ENCODE results near the gene TULP4.

- TF ChIP-seq, protein P1, sequence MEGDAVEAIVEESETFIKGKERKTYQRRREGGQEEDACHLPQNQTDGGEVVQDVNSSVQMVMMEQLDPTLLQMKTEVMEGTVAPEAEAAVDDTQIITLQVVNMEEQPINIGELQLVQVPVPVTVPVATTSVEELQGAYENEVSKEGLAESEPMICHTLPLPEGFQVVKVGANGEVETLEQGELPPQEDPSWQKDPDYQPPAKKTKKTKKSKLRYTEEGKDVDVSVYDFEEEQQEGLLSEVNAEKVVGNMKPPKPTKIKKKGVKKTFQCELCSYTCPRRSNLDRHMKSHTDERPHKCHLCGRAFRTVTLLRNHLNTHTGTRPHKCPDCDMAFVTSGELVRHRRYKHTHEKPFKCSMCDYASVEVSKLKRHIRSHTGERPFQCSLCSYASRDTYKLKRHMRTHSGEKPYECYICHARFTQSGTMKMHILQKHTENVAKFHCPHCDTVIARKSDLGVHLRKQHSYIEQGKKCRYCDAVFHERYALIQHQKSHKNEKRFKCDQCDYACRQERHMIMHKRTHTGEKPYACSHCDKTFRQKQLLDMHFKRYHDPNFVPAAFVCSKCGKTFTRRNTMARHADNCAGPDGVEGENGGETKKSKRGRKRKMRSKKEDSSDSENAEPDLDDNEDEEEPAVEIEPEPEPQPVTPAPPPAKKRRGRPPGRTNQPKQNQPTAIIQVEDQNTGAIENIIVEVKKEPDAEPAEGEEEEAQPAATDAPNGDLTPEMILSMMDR (IDR thresholded peaks at IDR 0.05), result no peak
- no peak for TF ChIP-seq EZH2 (IDR thresholded peaks at IDR 0.05)
Measured at GRCh38 chr6:158457616-158458278, 145.5 kb downstream of the TULP4 start.

All from neural progenitor cell (in vitro differentiated cells).